ENCODE measurements around the gene NAXD.
A peak's percentile ranks its signal among the peaks of the same experiment; 100 is the strongest.
"Not testable (repeated sequence)": the region's sequence is repeated elsewhere in the genome, so short reads cannot be mapped to it uniquely, and the experiment has no call there.

The NAXD gene

GRCh38 chr13:110665491-110666254 lies 50.3 kb downstream of the NAXD start:
- no peak for DNase-seq

GRCh38 chr13:110666255-110666533 lies 50.8 kb downstream of the NAXD start:
- no peak for DNase-seq

GRCh38 chr13:110669036-110669435 lies 53.7 kb downstream of the NAXD start:
- no peak for DNase-seq

GRCh38 chr13:110669814-110670213 lies 54.5 kb downstream of the NAXD start:
- DNase-seq, result not testable (repeated sequence)

- DNase-seq, result no peak
Observed at GRCh38 chr13:110676595-110677587, 61.5 kb downstream of the NAXD start.

- DNase-seq, result no peak
Observed at GRCh38 chr13:110677731-110678545, 62.6 kb downstream of the NAXD start.

GRCh38 chr13:110680852-110681251 lies 65.5 kb downstream of the NAXD start:
- peak; percentile 6 to 32 for DNase-seq

GRCh38 chr13:110681868-110682550 lies 66.7 kb downstream of the NAXD start:
- DNase-seq, result no peak

- no peak for DNase-seq
Observed at GRCh38 chr13:110682746-110683145, 67.4 kb downstream of the NAXD start.

GRCh38 chr13:110683203-110683883 lies 68.0 kb downstream of the NAXD start:
- peak in 1 of 2 experiments; percentile 10 for DNase-seq

- DNase-seq, result no peak
Observed at GRCh38 chr13:110683921-110684320, 68.6 kb downstream of the NAXD start.

- DNase-seq, result no peak
Observed at GRCh38 chr13:110684388-110685056, 69.2 kb downstream of the NAXD start.

- DNase-seq, result no peak
Observed at GRCh38 chr13:110685305-110686020, 70.1 kb downstream of the NAXD start.

- no peak for DNase-seq
Observed at GRCh38 chr13:110687736-110688135, 72.4 kb downstream of the NAXD start.

- DNase-seq, result no peak
Observed at GRCh38 chr13:110689041-110689440, 73.7 kb downstream of the NAXD start.
